Immature natural killer cell (primary cell): ENCODE measurements around the gene FOXD1. TPM values are rescaled to one million over a fixed set of nuclear protein-coding genes. Genes with fewer than 3 reads are reported as not detected.

ENCODE experiments used
- DNase-seq, 3 donors: peaks; one replicate each; pipeline ENCODE4 v3.0.0; 2022; ENCODE audit warnings: mixed read lengths in 1 of 3
- H3K27ac Mint-ChIP-seq, 6 donors: one replicate each; pipeline ENCODE4 v1.8.0; 2020; ENCODE audit warnings: mixed read lengths in 6 of 6, mild to moderate bottlenecking in 5 of 6, inconsistent platforms in 4 of 6, moderate library complexity in 3 of 6
- H3K27me3 Mint-ChIP-seq, 3 donors: one replicate each; pipeline ENCODE4 v1.8.0; 2020 to 2021; ENCODE audit warnings: low read depth in 3 of 3, mild to moderate bottlenecking in 3 of 3, mixed read lengths in 3 of 3, moderate library complexity in 3 of 3, inconsistent platforms in 1 of 3
- H3K36me3 Mint-ChIP-seq, 3 donors: one replicate each; pipeline ENCODE4 v1.8.0; 2020; ENCODE audit warnings: mixed read lengths in 3 of 3, inconsistent platforms in 2 of 3, mild to moderate bottlenecking in 2 of 3
- H3K4me1 Mint-ChIP-seq, 2 donors: one replicate each; pipeline ENCODE4 v1.8.0; 2020; ENCODE audit warnings: inconsistent platforms in 2 of 2, mild to moderate bottlenecking in 2 of 2, mixed read lengths in 2 of 2, moderate library complexity in 1 of 2
- H3K4me3 Mint-ChIP-seq, 5 donors: one replicate each; pipeline ENCODE4 v1.8.0; 2020; ENCODE audit warnings: mild to moderate bottlenecking in 5 of 5, mixed read lengths in 5 of 5, inconsistent platforms in 3 of 5, moderate library complexity in 3 of 5
- H3K9me3 Mint-ChIP-seq, 6 donors: one replicate each; pipeline ENCODE4 v1.8.0; 2020; ENCODE audit warnings: mild to moderate bottlenecking in 6 of 6, mixed read lengths in 6 of 6, inconsistent platforms in 4 of 6, moderate library complexity in 3 of 6
- polyA plus RNA-seq, 3 donors: library from polyadenylated mRNA; unstranded; fragments of 300-500 nt; fragmentation: Illumina TruSeq; gene quantifications; one replicate each; pipeline ENCODE4 v1.2.3, GENCODE V29; 2021

FOXD1 gene
- polyA plus RNA-seq, 3 donors from 2014 or later: not detected

GRCh38 chr5:73433272-73433981 lies 15.2 kb downstream of the FOXD1 start:
- H3K4me1 Mint-ChIP-seq: peaks cover 0 to 2% of the 10 kb centered on the region in 2 donors
- peaks cover 25 to 57% (median 43%) of the 10 kb centered on the region in 3 donors for H3K27me3 Mint-ChIP-seq
- H3K9me3 Mint-ChIP-seq: peaks cover 0 to 5% (median under 1%) of the 10 kb centered on the region in 6 donors
- H3K36me3 Mint-ChIP-seq: no peaks in the 10 kb centered on the region
- H3K4me3 Mint-ChIP-seq: no peak overlapping the region
- no peak for DNase-seq
- no peak overlapping the region for H3K27ac Mint-ChIP-seq

- Mint-ChIP-seq H3K36me3 (no peaks in the 10 kb centered on the region), H3K4me1 (no peaks in the 10 kb centered on the region), H3K4me3 (no peak overlapping the region), H3K27ac (no peak overlapping the region), H3K27me3 (peaks cover 19 to 48% (median 32%) of the 10 kb centered on the region in 3 donors), H3K9me3 (peaks cover 0 to 6% (median under 1%) of the 10 kb centered on the region in 6 donors)
- no peak for DNase-seq
Measured at GRCh38 chr5:73431204-73431851, 17.2 kb downstream of the FOXD1 start.

- Mint-ChIP-seq H3K4me1 (no peaks in the 10 kb centered on the region), H3K9me3 (peaks cover 0 to 5% (median 0%) of the 10 kb centered on the region in 6 donors), H3K27ac (no peak overlapping the region), H3K27me3 (peaks cover 11 to 35% (median 23%) of the 10 kb centered on the region in 3 donors), H3K36me3 (no peaks in the 10 kb centered on the region), H3K4me3 (no peak overlapping the region)
- no peak for DNase-seq
Measured at GRCh38 chr5:73426034-73426433, 22.5 kb downstream of the FOXD1 start.

DNA sequence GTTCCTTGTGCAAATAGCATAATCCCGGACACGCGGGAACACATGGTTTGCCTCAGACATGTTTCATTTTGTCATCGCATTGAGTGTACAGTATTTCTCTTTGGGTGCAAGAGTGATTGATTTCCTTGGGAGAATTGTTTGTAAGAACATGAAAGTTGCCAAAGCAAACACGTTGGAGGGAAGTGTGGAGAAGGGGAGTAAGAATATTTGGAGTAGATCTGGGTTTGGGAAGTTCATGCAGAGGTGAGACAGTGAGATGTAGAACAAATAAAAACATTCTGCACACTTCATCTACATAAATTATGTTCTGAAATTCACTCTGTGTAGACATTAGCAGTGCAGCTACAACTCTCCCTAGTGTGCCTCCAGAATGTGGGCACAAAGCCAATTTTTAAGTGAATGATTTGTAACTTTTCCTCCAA lies 24.0 kb downstream of the FOXD1 start:
- H3K4me1 Mint-ChIP-seq: peaks cover 0 to 9% of the 10 kb centered on the region in 2 donors
- H3K36me3 Mint-ChIP-seq: no peaks in the 10 kb centered on the region
- no peak overlapping the region for H3K27ac Mint-ChIP-seq
- H3K27me3 Mint-ChIP-seq: peaks cover 13 to 39% (median 25%) of the 10 kb centered on the region in 3 donors
- H3K4me3 Mint-ChIP-seq: no peak overlapping the region
- H3K9me3 Mint-ChIP-seq: peaks cover 0 to 6% (median under 1%) of the 10 kb centered on the region in 6 donors
- no peak for DNase-seq

- DNase-seq: no peak
- H3K36me3 Mint-ChIP-seq: no peaks in the 10 kb centered on the region
- peaks cover 0 to 6% (median 0%) of the 10 kb centered on the region in 6 donors for H3K9me3 Mint-ChIP-seq
- H3K27ac Mint-ChIP-seq: no peak overlapping the region
- peaks cover 18 to 39% (median 27%) of the 10 kb centered on the region in 3 donors for H3K27me3 Mint-ChIP-seq
- no peak overlapping the region for H3K4me3 Mint-ChIP-seq
- peaks cover 0 to 9% of the 10 kb centered on the region in 2 donors for H3K4me1 Mint-ChIP-seq
Measured at GRCh38 chr5:73422164-73422563, 26.4 kb downstream of the FOXD1 start.

DNA sequence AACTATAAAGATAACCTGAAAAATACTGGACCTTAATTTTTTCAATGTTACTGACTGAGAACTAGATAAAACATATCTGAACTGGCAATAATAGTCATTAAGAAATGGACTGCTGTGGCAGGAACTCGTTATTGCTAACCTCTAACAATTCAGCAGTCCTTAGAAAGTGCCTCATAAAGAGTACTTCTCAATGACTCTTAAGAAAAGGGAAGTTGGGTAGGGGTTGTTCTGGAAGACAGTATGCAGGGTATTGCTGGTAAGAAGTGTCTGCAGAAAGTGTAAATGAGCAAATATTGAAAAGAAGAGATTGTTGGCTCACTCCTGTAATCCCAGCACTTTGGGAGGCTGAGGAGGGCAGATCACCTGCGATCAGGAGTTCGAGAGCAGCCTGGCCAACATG lies 27.9 kb downstream of the FOXD1 start:
- H3K4me1 Mint-ChIP-seq: peaks cover 0 to 9% of the 10 kb centered on the region in 2 donors
- H3K9me3 Mint-ChIP-seq: peaks cover 0 to 6% (median 0%) of the 10 kb centered on the region in 6 donors
- H3K27ac Mint-ChIP-seq: no peak overlapping the region
- no peak overlapping the region for H3K4me3 Mint-ChIP-seq
- H3K36me3 Mint-ChIP-seq: no peaks in the 10 kb centered on the region
- no peak for DNase-seq
- H3K27me3 Mint-ChIP-seq: peaks cover 21 to 42% (median 33%) of the 10 kb centered on the region in 3 donors

DNA sequence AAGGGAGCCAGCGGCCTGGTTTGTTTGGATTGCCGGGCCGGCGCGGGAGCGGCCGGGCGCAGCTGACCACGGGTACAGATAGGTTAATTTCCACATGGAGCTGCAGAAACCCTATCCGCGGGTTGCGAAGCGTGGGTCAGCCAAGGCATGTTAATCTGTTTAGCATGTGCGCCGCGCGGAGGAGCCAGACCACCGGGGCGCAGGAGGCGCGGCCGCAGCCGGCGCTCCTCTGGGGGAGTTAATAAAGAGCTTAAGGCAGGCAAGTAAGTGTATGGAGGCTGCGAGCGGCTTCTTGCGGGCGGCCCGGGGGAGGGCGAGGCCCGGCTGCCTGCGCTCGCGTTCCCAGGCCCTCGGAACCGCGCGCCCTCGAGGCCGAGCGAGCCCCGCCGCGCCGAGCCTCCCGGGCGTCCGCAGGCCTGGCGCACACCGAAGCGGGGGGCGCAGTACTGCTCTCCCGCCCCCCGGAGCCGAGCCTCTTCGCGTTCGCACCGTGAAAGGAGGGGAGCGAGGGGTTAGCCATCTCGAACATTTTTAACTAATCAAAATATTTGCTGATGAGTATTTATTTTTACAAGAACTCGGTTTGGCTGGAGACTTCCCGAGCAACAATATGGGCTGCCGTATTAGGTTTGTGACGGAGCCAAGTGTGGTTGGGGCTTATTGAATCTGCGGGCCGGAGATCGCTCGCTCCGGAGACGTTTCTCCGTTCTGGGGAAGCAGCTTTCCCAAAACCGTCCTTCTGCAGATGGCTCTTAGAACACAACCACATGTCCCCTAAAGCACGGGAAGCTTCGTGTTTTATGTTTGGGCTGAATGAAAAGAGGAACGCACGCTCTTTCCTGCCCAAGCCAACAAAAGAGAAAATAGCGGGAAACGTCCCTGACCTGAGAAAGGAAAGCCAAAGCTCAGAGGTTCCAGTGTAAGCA lies 28.8 kb downstream of the FOXD1 start:
- Mint-ChIP-seq H3K27me3 (peaks cover 26 to 45% (median 36%) of the 10 kb centered on the region in 3 donors), H3K36me3 (no peaks in the 10 kb centered on the region), H3K4me3 (peak overlapping the region in 1 of 5 donors; percentile 25), H3K9me3 (peaks cover 0 to 6% (median 0%) of the 10 kb centered on the region in 6 donors), H3K4me1 (peaks cover 0 to 9% of the 10 kb centered on the region in 2 donors), H3K27ac (no peak overlapping the region)
- no peak for DNase-seq

DNA sequence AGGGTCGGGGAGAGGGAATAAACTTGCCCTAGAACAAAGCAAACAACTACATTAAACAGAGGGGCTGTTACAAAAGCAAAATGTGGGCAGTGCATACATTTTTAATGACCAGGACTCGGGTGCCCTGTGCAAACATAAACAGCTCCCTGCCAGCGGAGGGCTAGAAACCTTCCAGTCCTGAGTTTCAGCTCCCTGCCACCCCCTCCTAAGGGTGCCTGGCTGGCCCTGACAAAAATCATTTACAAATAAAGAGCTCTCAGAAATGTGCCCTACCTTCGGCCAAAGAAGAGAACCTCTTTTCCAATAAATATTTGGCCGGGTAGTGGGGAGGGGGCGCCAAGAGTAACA lies 29.5 kb downstream of the FOXD1 start:
- Mint-ChIP-seq H3K4me3 (no peak overlapping the region), H3K27ac (no peak overlapping the region), H3K36me3 (no peaks in the 10 kb centered on the region), H3K27me3 (peaks cover 24 to 45% (median 34%) of the 10 kb centered on the region in 3 donors), H3K4me1 (peaks cover 0 to 9% of the 10 kb centered on the region in 2 donors), H3K9me3 (peaks cover 0 to 6% (median 0%) of the 10 kb centered on the region in 6 donors)
- DNase-seq: no peak

DNA sequence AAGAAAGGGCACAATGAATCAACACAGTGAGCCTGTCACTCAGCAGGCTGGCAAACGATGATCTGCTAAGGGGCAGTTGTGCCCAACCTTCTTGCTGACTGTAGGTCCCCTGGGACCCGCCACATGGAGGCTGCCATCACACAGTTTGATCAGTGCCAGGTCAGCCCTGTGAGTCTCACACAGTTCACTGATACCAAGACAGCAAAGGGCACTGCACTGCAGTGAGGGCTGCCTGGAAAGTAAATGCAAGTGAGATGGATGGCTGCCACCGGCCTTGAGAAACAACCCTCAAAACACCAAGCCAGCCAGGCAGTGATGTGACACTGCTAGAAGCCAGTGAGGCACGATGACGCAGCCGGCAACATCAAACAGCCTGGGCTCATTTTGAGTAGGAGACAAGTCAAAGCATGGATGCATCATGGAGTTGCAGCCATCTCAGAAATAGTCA lies 30.3 kb downstream of the FOXD1 start:
- no peak for DNase-seq
- Mint-ChIP-seq H3K36me3 (no peaks in the 10 kb centered on the region), H3K27ac (no peak overlapping the region), H3K4me1 (peaks cover 0 to 9% of the 10 kb centered on the region in 2 donors), H3K4me3 (no peak overlapping the region), H3K27me3 (peaks cover 23 to 43% (median 37%) of the 10 kb centered on the region in 3 donors), H3K9me3 (peaks cover 0 to 6% (median 1%) of the 10 kb centered on the region in 6 donors)

DNA sequence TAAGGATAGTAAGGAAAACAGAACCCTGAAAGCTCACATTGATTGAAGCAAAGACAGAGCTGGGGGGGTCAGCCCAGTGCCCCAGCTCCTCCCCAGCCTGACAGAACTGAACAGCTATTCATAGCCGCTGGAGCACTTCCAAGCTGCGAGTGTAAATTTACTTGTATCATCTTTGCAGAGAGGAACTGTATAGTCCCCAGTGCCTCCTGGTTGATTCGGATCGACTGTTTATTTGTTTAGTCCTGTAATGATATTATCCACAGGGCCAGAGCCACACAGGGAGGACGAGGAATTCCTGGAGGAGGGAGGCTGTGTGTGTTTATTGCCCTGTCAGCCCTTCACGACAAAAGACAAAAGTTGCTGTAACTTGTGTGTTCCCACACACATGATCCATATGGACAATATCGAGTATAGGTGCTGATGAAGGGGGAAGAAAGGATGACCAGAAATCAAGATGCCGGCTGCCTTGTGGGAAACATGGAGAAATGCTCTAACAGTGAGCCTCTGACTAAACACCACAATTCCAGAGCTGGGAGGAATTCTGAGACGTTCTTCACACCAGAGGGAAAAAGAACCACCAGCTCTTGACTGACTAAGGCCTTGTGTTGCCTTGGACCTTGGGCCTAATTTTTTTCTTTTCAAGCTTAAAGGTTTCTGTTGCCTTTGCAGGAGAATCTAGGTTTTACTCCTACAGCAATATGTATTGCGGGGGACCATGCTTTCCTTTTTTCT lies 31.1 kb downstream of the FOXD1 start:
- H3K4me1 Mint-ChIP-seq: peaks cover 0 to 9% of the 10 kb centered on the region in 2 donors
- H3K9me3 Mint-ChIP-seq: peaks cover 0 to 6% (median 1%) of the 10 kb centered on the region in 6 donors
- no peak overlapping the region for H3K4me3 Mint-ChIP-seq
- no peak for DNase-seq
- peaks cover 22 to 41% (median 35%) of the 10 kb centered on the region in 3 donors for H3K27me3 Mint-ChIP-seq
- no peak overlapping the region for H3K27ac Mint-ChIP-seq
- H3K36me3 Mint-ChIP-seq: no peaks in the 10 kb centered on the region

DNA sequence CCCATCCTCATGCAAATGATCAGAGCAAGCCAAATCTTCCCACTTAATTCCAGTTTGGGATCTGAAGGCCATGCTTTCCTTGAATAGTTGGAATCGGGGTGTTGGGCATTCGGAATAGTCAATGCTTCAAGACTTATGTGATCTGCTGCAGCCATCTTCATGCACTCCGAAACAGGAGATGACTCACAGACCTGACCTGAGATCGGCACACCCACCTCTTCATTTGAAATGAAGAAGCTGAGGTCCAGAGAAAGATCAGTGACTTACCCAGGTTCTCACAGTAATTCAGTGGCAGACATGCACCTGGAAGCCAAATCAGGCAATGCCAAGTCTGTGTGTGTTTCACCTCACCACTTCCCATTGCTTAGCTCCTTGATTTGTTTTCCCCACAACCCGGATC lies 33.0 kb downstream of the FOXD1 start:
- peaks cover 0 to 8% of the 10 kb centered on the region in 2 donors for H3K4me1 Mint-ChIP-seq
- no peak overlapping the region for H3K4me3 Mint-ChIP-seq
- H3K9me3 Mint-ChIP-seq: peaks cover 0 to 3% (median under 1%) of the 10 kb centered on the region in 6 donors
- no peaks in the 10 kb centered on the region for H3K36me3 Mint-ChIP-seq
- H3K27me3 Mint-ChIP-seq: peaks cover 20 to 38% (median 28%) of the 10 kb centered on the region in 3 donors
- DNase-seq: no peak
- no peak overlapping the region for H3K27ac Mint-ChIP-seq

DNA sequence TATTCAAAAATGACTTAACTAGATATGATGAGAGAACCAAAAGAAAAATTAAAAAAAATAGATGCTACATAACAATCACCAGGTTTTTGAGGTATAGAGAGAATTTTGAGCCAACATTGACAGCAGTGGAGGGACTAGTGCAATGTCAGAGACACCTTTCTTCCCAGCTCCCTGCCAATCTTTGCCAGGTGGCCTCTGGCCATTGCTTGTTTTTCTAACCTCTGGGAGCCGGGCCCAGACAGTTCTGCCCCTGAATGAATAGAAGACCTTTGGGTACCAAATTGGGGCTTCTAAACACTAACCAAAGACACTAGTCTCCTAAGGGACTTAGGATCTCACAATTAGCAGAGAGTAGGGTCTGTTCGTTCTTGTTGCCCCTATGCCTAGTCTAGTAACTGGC lies 33.4 kb downstream of the FOXD1 start:
- DNase-seq: no peak
- H3K27me3 Mint-ChIP-seq: peaks cover 20 to 35% (median 24%) of the 10 kb centered on the region in 3 donors
- H3K9me3 Mint-ChIP-seq: peaks cover 0 to 3% (median 0%) of the 10 kb centered on the region in 6 donors
- H3K4me3 Mint-ChIP-seq: no peak overlapping the region
- H3K4me1 Mint-ChIP-seq: peaks cover 0 to 4% of the 10 kb centered on the region in 2 donors
- no peaks in the 10 kb centered on the region for H3K36me3 Mint-ChIP-seq
- no peak overlapping the region for H3K27ac Mint-ChIP-seq

DNA sequence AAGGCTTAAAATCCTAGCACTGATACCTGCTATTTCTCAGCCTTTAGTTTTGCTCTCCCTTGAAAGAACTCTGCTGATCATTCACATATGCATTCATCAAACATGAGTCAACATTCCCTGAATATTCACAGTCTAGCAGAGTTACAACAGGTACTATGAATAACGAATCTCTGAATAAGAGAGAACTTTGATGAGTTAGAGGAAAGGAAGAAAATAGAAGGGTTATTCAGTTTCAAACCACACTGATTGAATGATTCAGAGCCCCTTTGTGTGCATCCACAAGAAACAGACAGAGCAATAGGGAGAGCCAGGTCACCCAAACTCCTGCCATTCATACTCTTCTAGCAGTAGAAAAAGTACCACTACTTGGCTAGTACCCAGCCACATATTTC lies 36.0 kb downstream of the FOXD1 start:
- Mint-ChIP-seq H3K27me3 (peaks cover 12 to 33% (median 20%) of the 10 kb centered on the region in 3 donors), H3K4me3 (no peak overlapping the region), H3K4me1 (no peaks in the 10 kb centered on the region), H3K36me3 (peaks cover 0 to 2% (median 0%) of the 10 kb centered on the region in 3 donors), H3K9me3 (peaks cover 0 to 3% (median 0%) of the 10 kb centered on the region in 6 donors), H3K27ac (no peak overlapping the region)
- no peak for DNase-seq
